ENCODE measurements around the gene NTRK2. TPM values are rescaled to one million over a fixed set of nuclear protein-coding genes. Genes with fewer than 3 reads are reported as not detected.

Gene NTRK2
- total RNA-seq, 6 experiments from 2014 or later, result 0.18 to 0.49 (median 0.30) TPM

- no peaks in the 10 kb centered on the region for H3K9me3 ChIP-seq
- ATAC-seq (no peak), DNase-seq (no peak)
- H3K4me3 ChIP-seq, result no peak overlapping the region
- H3K36me3 ChIP-seq, result no peaks in the 10 kb centered on the region
- WGBS (ENCODE audit: insufficient coverage, low coverage, low lambda C conversion rate, missing lambda C conversion rate), result 69% methylated on average over 1 of the region's 1 CpG
- no peaks in the 10 kb centered on the region for H3K27me3 ChIP-seq
- TF ChIP-seq CTCF (IDR thresholded peaks at IDR 0.05) (no peak), POLR2A (IDR thresholded peaks at IDR 0.05) (no peak)
- H3K27ac ChIP-seq, result no peak overlapping the region
- intact Hi-C loops (cut with DNase I), result no loop called here
- no peaks in the 10 kb centered on the region for H3K4me1 ChIP-seq
Observed at GRCh38 chr9:84891924-84892323, 222.4 kb downstream of the NTRK2 start.

GRCh38 chr9:84893419-84894128, 224.0 kb downstream of the NTRK2 start:
- no peak overlapping the region for H3K4me3 ChIP-seq
- intact Hi-C loops (cut with DNase I), result no loop called here
- no peaks in the 10 kb centered on the region for H3K4me1 ChIP-seq
- ATAC-seq (no peak), DNase-seq (no peak)
- no peak overlapping the region for H3K27ac ChIP-seq
- 41% methylated on average over 10 of the region's 13 CpGs for WGBS (ENCODE audit: insufficient coverage, low coverage, low lambda C conversion rate, missing lambda C conversion rate)
- no peak for TF ChIP-seq CTCF (IDR thresholded peaks at IDR 0.05)
- TF ChIP-seq POLR2A (IDR thresholded peaks at IDR 0.05), result no peak
- H3K36me3 ChIP-seq, result no peaks in the 10 kb centered on the region
- H3K27me3 ChIP-seq, result no peaks in the 10 kb centered on the region
- no peaks in the 10 kb centered on the region for H3K9me3 ChIP-seq

- DNase-seq (no peak), ATAC-seq (no peak)
- no peak for TF ChIP-seq CTCF (IDR thresholded peaks at IDR 0.05)
- no peak for TF ChIP-seq POLR2A (IDR thresholded peaks at IDR 0.05)
- H3K36me3 ChIP-seq, result no peaks in the 10 kb centered on the region
- intact Hi-C loops (cut with DNase I), result no loop called here
- H3K4me1 ChIP-seq, result no peaks in the 10 kb centered on the region
- no peak overlapping the region for H3K27ac ChIP-seq
- WGBS (ENCODE audit: insufficient coverage, low coverage, low lambda C conversion rate, missing lambda C conversion rate), result 69% methylated on average over 2 of the region's 2 CpGs
- H3K9me3 ChIP-seq, result no peaks in the 10 kb centered on the region
- no peaks in the 10 kb centered on the region for H3K27me3 ChIP-seq
- H3K4me3 ChIP-seq, result no peak overlapping the region
Observed at GRCh38 chr9:84894859-84895258, 225.3 kb downstream of the NTRK2 start.

GRCh38 chr9:84897362-84898094, 228.0 kb downstream of the NTRK2 start:
- no peak for ATAC-seq

More at GRCh38 chr9:84897362-84898094, 228.0 kb downstream of the NTRK2 start:
- H3K4me3 ChIP-seq, result no peak overlapping the region
- H3K27ac ChIP-seq, result no peak overlapping the region
- no peaks in the 10 kb centered on the region for H3K4me1 ChIP-seq
- TF ChIP-seq POLR2A (IDR thresholded peaks at IDR 0.05), result no peak
- TF ChIP-seq CTCF (IDR thresholded peaks at IDR 0.05), result no peak
- no peak for DNase-seq
- H3K9me3 ChIP-seq, result no peaks in the 10 kb centered on the region
- no peaks in the 10 kb centered on the region for H3K36me3 ChIP-seq
- intact Hi-C loops (cut with DNase I), result no loop called here
- WGBS (ENCODE audit: insufficient coverage, low coverage, low lambda C conversion rate, missing lambda C conversion rate), result 54% methylated on average over 6 of the region's 7 CpGs
- H3K27me3 ChIP-seq, result no peaks in the 10 kb centered on the region
